ENCODE data around the gene MAGT1. TPM values are rescaled to one million over a fixed set of nuclear protein-coding genes. Genes with fewer than 3 reads are reported as not detected.

MAGT1 gene
- total RNA-seq, 3 donors from 2014 or later, result 36.8 to 55.3 (median 43.3) TPM

DNA sequence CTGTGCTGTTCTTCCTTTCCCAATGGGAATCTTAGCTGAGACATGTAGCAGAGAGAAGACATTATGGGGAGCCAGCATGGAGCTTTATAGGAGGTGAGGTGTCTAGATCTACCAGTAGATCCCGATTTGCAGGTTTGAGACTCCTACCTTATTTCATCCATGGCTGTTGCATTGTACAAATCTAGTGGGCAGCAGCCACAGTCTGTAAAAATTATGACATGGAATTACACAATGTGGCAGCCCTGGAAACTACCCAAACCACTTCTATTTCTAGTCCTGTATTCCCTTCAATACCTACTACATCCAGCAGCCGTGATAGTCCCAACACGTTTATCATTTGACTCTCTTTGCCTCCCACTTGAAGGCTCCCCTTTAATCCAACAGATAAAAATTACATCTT, 23.3 kb upstream of the MAGT1 start:
- ATAC-seq, result no peak
- intact Hi-C loops (cut with DNase I, micrococcal nuclease), result no loop called here

DNA sequence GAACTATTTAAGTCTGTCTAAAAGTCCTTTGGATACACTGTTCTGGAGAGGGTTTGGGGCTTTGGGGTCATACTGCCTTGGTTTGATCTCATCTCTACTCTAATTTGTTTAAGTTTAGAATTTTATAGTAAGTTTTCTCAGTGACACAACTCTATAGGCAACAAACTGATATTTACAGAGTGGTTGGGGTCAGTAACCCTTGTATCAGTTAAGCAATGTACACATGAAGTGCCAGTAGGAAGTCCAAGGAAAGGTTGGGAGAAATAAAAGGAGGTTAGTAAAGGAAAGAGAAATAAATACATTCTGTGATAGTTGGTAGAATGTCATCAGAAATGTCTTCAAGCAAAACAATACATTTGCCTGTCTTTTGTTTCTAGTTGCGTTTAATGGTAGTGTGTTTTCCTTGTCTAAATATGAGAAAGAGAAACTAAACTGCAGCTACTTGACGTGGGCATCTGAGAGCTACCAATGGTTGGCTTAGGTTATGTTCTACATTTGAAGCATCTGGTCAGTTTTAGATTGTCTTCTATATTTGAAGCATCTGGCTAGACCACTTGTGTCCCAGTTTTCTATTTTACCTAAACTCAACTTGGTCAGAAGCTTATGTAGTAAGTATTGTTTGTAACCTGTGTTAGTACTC, 22.2 kb upstream of the MAGT1 start:
- intact Hi-C loops (cut with DNase I, micrococcal nuclease), result no loop called here
- ATAC-seq (peak; percentile 37), DNase-seq (no peak)
- H3K9me3 ChIP-seq, result no peaks in the 10 kb centered on the region
- H3K36me3 ChIP-seq (ENCODE audit: low read depth), result no peaks in the 10 kb centered on the region
- no peak overlapping the region for H3K4me3 ChIP-seq
- no peaks in the 10 kb centered on the region for H3K4me1 ChIP-seq (ENCODE audit: low read depth)
- TF ChIP-seq, protein P1, sequence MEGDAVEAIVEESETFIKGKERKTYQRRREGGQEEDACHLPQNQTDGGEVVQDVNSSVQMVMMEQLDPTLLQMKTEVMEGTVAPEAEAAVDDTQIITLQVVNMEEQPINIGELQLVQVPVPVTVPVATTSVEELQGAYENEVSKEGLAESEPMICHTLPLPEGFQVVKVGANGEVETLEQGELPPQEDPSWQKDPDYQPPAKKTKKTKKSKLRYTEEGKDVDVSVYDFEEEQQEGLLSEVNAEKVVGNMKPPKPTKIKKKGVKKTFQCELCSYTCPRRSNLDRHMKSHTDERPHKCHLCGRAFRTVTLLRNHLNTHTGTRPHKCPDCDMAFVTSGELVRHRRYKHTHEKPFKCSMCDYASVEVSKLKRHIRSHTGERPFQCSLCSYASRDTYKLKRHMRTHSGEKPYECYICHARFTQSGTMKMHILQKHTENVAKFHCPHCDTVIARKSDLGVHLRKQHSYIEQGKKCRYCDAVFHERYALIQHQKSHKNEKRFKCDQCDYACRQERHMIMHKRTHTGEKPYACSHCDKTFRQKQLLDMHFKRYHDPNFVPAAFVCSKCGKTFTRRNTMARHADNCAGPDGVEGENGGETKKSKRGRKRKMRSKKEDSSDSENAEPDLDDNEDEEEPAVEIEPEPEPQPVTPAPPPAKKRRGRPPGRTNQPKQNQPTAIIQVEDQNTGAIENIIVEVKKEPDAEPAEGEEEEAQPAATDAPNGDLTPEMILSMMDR (IDR thresholded peaks at IDR 0.05), result no peak

More for the DNA sequence above, 23.3 kb upstream of the MAGT1 start:
- TF ChIP-seq, protein P1 (IDR thresholded peaks at IDR 0.05), result no peak
- H3K4me1 ChIP-seq (ENCODE audit: low read depth), result no peaks in the 10 kb centered on the region
- no peaks in the 10 kb centered on the region for H3K9me3 ChIP-seq
- H3K36me3 ChIP-seq (ENCODE audit: low read depth), result no peaks in the 10 kb centered on the region
- no peak for DNase-seq
- no peak overlapping the region for H3K4me3 ChIP-seq

DNA sequence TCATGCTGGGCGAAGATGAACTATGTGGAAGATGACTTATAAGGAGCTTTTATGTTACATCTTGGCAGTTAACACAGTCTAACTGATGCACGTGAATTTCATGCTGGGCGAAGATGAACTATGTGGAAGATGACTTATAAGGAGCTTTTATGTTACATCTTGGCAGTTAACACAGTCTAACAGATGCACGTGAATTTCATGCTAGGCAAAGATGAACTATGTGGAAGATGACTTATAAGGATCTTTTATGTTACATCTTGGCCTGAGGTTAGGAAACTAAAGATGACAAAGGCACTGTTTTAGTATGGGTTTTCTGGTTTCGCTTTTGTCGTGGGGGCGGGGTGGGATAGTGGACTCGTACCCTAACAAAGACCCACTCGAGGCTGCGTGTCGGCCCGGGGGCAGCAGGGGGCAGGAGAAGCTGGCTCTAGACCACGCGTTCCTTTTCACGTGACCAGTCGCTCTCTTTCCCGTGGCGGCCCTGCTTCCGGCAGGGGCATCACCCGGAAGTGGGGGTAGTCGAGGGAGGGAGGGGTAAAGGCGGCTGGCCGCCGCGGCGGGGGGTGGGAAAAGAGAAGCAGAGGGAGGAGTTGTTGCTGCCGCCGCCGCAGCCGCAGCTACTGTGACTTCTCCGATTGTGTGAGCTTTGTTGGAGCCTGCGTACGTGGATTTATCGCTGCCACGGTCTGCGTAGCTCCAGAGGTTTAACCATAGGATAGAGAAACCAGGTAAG, 15.0 kb upstream of the MAGT1 start, which contains the start of gene ATP7A:
ATP7A (plus strand) TSS at position 586 of the 733 bp plus-strand sequence. CDS start 60,949 bp downstream, outside the sequence.
- DNase-seq (peak; percentile 87 to 94 (median 90)), ATAC-seq (peak; percentile 96)
- Histone ChIP-seq H3K4me3 (no peak within 1 kb of the TSS), H3K4me1 (ENCODE audit: low read depth) (no peaks in the 10 kb centered on the region), H3K9me3 (no peaks in the 10 kb centered on the region), H3K36me3 (ENCODE audit: low read depth) (no peaks in the 10 kb centered on the region)
- TF ChIP-seq, protein P1 (IDR thresholded peaks at IDR 0.05), result no peak
- intact Hi-C loops (cut with DNase I, micrococcal nuclease), result loop anchor here in 1 of 2 donors (5.0 kb wide), 1 partner anchor 112 kb away; no protein-coding TSS in a partner anchor

DNA sequence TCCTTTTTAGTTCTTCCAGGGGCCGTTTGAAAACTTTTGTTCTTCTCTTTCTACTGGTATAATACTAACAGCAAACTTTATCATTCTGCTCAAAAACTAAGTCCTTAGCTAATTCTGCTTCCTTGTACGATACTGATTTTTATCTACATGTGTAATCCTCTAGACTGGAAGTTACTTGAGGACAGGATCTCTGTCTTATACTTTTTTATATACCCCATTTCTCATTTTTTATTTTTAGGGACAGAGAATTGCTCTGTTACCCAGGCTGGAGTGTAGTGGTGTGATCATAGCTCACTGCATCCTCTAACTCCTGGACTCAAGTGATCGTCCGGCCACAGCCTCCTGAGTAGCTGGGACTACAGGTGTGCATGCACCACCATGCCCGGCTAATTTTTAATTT, 6.3 kb upstream of the MAGT1 start:
- Histone ChIP-seq H3K4me1 (ENCODE audit: low read depth) (peaks cover 4% of the 10 kb centered on the region), H3K36me3 (ENCODE audit: low read depth) (peaks cover 4% of the 10 kb centered on the region), H3K9me3 (no peaks in the 10 kb centered on the region), H3K4me3 (no peak overlapping the region)
- ATAC-seq (no peak), DNase-seq (no peak)
- TF ChIP-seq, protein P1 (IDR thresholded peaks at IDR 0.05), result no peak
- intact Hi-C loops (cut with DNase I, micrococcal nuclease), result no loop called here

DNA sequence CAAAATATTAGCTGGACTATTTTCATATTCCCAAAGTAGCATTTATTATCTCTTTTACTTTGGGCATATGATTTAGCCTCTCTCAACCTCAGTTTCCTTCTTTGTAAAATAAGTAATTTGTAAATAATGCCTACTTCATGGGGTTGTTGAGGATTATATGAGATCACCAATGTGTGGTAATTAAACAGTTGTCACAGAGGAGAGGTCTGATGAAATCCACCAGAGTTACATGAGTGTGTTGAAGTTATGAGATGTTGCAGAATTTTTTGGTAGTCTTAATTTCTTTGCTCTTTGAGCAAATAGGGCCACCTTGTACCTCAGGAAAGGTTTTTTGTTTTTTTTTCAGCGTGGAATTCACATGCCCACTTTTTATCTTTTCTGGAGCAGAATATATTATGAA, 5.5 kb upstream of the MAGT1 start:
- ATAC-seq, result no peak
- intact Hi-C loops (cut with DNase I, micrococcal nuclease), result no loop called here
- H3K36me3 ChIP-seq (ENCODE audit: low read depth), result peaks cover 4% of the 10 kb centered on the region

More for the DNA sequence above, 5.5 kb upstream of the MAGT1 start:
- no peak overlapping the region for H3K4me3 ChIP-seq
- H3K4me1 ChIP-seq (ENCODE audit: low read depth), result peaks cover 4% of the 10 kb centered on the region
- H3K9me3 ChIP-seq, result no peaks in the 10 kb centered on the region
- TF ChIP-seq, protein P1 (IDR thresholded peaks at IDR 0.05), result no peak
- DNase-seq, result no peak
